Smooth muscle cell (in vitro differentiated cells): ENCODE data around the gene MYO5B. TPM values are rescaled to one million over a fixed set of nuclear protein-coding genes. Genes with fewer than 3 reads are reported as not detected.

ENCODE experiments used
- DNase-seq: peaks from one replicate; lab custom pipeline; 2025; ENCODE audit not compliant: unreplicated experiment; lab: John Stamatoyannopoulos, UW
- H2AFZ ChIP-seq: fragments of 200-600 bp; sonication (generic); 2 replicates; pipeline ENCODE4 v1.6.0; 2016; ENCODE audit warnings: antibody characterized with exemption, low read depth, mild to moderate bottlenecking
- H3F3A ChIP-seq: fragments of 200-600 bp; sonication (generic); 2 replicates; pipeline ENCODE4 v1.6.0; 2017; ENCODE audit warnings: antibody characterized with exemption, low read depth
- H3K27ac ChIP-seq: fragments of 200-600 bp; sonication (generic); 2 replicates; pipeline ENCODE4 v1.5.1; 2016; ENCODE audit warnings: low read depth, mild to moderate bottlenecking
- H3K27me3 ChIP-seq: fragments of 200-600 bp; sonication (generic); 2 replicates; pipeline ENCODE4 v1.6.1; 2016; ENCODE audit warnings: low read depth, mild to moderate bottlenecking
- H3K36me3 ChIP-seq: fragments of 200-600 bp; sonication (generic); 2 replicates; pipeline ENCODE4 v1.5.1; 2016; ENCODE audit warnings: low read depth
- H3K4me1 ChIP-seq: fragments of 200-600 bp; sonication (generic); 2 replicates; pipeline ENCODE4 v1.5.1; 2016; ENCODE audit warnings: low read depth
- H3K4me2 ChIP-seq: fragments of 200-600 bp; sonication (generic); 2 replicates; pipeline ENCODE4 v1.6.0; 2016; ENCODE audit warnings: mild to moderate bottlenecking
- H3K4me3 ChIP-seq: fragments of 200-600 bp; sonication (generic); 2 replicates; pipeline ENCODE4 v1.5.1; 2016; ENCODE audit warnings: mild to moderate bottlenecking
- H3K79me2 ChIP-seq: fragments of 200-600 bp; sonication (generic); 2 replicates; pipeline ENCODE4 v1.6.0; 2016; ENCODE audit warnings: low read depth, mild to moderate bottlenecking
- H3K9ac ChIP-seq: fragments of 200-600 bp; sonication (generic); 2 replicates; pipeline ENCODE4 v1.6.0; 2016; ENCODE audit warnings: low read depth
- H3K9me3 ChIP-seq: fragments of 200-600 bp; sonication (generic); replicated peaks from 2 replicates; pipeline ENCODE4 v1.5.1; 2016; ENCODE audit warnings: low read depth
- H4K20me1 ChIP-seq: fragments of 200-600 bp; sonication (generic); 2 replicates; pipeline ENCODE4 v1.6.0; 2016; ENCODE audit warnings: low read depth
- WGBS: methylation state at CpG from one replicate; pipeline ENCODE4 v1.1.7; 2016; ENCODE audit warnings: low lambda C conversion rate; 5-methylcytosine and 5-hydroxymethylcytosine counted together
- polyA plus RNA-seq: library from polyadenylated mRNA; unstranded; fragments of >200 nt; fragmentation: Nextera tagmentation; extraction: Ambion mirVana; gene quantifications from 2 replicates; pipeline ENCODE4 v1.2.1, GENCODE V29; 2016
- total RNA-seq: library from RNA; depleted of rRNA; stranded (reverse); fragments of >200 nt; gene quantifications from 2 replicates; pipeline ENCODE4 v1.2.3, GENCODE V29; 2014
- TF ChIP-seq, protein P1 (sequence below): fragments of 200-600 bp; sonication (generic); IDR thresholded peaks from 2 replicates; pipeline ENCODE4 v1.5.1; 2017; ENCODE audit warnings: borderline replicate concordance, mild to moderate bottlenecking, antibody characterized with exemption; ENCODE audit not compliant: insufficient read depth, poor library complexity, severe bottlenecking

The MYO5B gene
- total and polyA plus RNA-seq, 2 experiments from 2014 or later, result 1.7 to 25.3 TPM

DNA sequence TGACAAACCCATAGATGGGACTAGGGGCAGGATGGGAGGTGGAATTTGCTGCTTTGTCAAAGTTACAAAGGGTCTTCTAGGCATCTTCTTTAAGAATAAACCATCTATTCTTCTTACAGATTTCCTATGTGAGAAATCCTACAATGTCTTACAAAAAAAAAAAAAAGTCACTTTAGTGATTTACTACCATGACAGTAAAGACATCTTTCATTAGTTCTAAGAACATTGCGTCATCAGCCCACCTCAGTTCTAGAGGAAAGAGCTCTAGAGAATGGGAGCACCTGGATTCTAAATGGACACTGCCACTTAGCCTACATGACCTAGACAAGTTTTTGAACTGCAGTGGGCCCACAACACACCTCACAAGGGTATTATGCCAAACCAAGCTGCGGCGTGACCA, 172.0 kb downstream of the MYO5B start:
- H3K9ac ChIP-seq, result no peak overlapping the region
- no peak overlapping the region for H3K27ac ChIP-seq
- H4K20me1 ChIP-seq, result no peaks in the 10 kb centered on the region
- no peak overlapping the region for H2AFZ ChIP-seq
- H3K79me2 ChIP-seq, result no peaks in the 10 kb centered on the region
- DNase-seq, result no peak
- H3K4me3 ChIP-seq, result no peak overlapping the region
- no peaks in the 10 kb centered on the region for H3K36me3 ChIP-seq
- H3K4me1 ChIP-seq, result no peaks in the 10 kb centered on the region
- peaks cover 5% of the 10 kb centered on the region for H3K27me3 ChIP-seq
- TF ChIP-seq, protein P1, sequence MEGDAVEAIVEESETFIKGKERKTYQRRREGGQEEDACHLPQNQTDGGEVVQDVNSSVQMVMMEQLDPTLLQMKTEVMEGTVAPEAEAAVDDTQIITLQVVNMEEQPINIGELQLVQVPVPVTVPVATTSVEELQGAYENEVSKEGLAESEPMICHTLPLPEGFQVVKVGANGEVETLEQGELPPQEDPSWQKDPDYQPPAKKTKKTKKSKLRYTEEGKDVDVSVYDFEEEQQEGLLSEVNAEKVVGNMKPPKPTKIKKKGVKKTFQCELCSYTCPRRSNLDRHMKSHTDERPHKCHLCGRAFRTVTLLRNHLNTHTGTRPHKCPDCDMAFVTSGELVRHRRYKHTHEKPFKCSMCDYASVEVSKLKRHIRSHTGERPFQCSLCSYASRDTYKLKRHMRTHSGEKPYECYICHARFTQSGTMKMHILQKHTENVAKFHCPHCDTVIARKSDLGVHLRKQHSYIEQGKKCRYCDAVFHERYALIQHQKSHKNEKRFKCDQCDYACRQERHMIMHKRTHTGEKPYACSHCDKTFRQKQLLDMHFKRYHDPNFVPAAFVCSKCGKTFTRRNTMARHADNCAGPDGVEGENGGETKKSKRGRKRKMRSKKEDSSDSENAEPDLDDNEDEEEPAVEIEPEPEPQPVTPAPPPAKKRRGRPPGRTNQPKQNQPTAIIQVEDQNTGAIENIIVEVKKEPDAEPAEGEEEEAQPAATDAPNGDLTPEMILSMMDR, result no peak
- WGBS, result 97% methylated on average over 3 of the region's 3 CpGs
- no peaks in the 10 kb centered on the region for H3F3A ChIP-seq
- H3K4me2 ChIP-seq, result no peak overlapping the region
- no peaks in the 10 kb centered on the region for H3K9me3 ChIP-seq

DNA sequence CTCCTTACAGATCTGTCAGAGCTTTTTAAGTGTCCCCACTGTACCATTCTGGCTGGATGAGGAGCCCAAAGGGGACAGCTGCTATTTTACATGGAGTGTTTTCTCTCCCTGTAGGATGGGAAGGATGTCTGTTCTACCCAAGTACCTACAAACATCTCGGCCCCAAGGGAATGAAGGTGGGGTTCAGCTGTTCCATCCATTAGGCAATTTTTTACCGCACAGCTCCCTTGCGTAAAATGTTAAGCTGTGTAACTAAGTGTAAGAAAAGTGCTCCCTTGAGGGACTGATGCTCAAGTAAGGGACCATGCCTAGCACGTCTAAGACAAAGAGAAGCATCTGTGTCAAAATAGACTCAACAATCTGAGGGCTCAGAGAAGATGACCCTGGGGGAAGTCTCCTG, 180.3 kb downstream of the MYO5B start:
- Histone ChIP-seq H3K36me3 (no peaks in the 10 kb centered on the region), H3K4me2 (no peak overlapping the region), H3K4me3 (no peak overlapping the region), H3K27ac (no peak overlapping the region), H4K20me1 (no peaks in the 10 kb centered on the region), H3F3A (no peaks in the 10 kb centered on the region), H3K4me1 (no peaks in the 10 kb centered on the region), H2AFZ (no peak overlapping the region), H3K9me3 (no peaks in the 10 kb centered on the region), H3K79me2 (no peaks in the 10 kb centered on the region), H3K27me3 (no peaks in the 10 kb centered on the region), H3K9ac (no peak overlapping the region)
- TF ChIP-seq, protein P1, result no peak
- DNase-seq, result no peak
- WGBS, result 83% methylated on average over 4 of the region's 4 CpGs

DNA sequence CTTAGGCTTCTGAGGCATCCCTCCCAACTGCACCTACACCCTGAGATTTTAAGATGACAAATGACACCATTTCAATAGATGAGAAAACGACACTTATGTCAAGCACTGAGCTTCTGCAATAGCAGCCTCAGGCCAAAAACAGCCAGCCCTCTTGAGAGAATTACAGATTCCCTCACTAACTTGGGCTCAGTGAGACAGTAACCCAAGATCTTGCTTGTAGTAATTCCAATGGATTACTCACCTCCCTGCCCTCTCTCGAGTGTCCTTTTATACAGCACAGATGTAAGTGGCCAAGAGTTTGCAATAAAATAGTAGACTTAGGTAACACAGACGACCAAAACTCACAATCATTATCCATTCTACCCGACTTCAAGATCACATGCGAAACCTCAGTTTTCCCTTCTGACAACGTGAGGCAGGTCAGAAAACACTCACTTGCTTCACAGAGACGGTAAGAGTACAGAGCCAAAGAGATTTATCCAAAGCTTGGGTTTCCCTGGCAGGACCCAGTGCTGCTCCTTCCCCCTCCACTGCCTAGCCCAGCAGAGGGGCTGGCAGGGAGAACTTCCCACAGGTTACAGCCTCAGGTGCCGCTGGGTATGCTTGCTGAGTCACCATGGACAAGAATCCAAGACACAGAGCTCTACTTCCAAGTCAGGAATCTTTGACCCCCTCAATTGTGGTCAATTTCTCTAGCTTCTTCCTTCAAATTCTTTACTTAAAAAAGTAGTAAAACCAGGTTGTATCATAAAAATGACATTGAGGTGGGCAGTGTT, 181.4 kb downstream of the MYO5B start:
- no peak overlapping the region for H3K9ac ChIP-seq
- H3K36me3 ChIP-seq, result no peaks in the 10 kb centered on the region
- no peaks in the 10 kb centered on the region for H3K4me1 ChIP-seq
- no peaks in the 10 kb centered on the region for H3K9me3 ChIP-seq
- no peaks in the 10 kb centered on the region for H3K79me2 ChIP-seq
- no peak overlapping the region for H3K27ac ChIP-seq
- no peaks in the 10 kb centered on the region for H4K20me1 ChIP-seq
- no peak overlapping the region for H3K4me2 ChIP-seq
- no peak overlapping the region for H2AFZ ChIP-seq
- no peaks in the 10 kb centered on the region for H3K27me3 ChIP-seq
- 70% methylated on average over 8 of the region's 8 CpGs for WGBS
- no peak overlapping the region for H3K4me3 ChIP-seq
- no peak for DNase-seq
- TF ChIP-seq, protein P1, result no peak
- H3F3A ChIP-seq, result no peaks in the 10 kb centered on the region
